Hepatocyte (in vitro differentiated cells): Measurements from ENCODE around the gene ABCC6. TPM values are rescaled to one million over a fixed set of nuclear protein-coding genes. Genes with fewer than 3 reads are reported as not detected.

Source experiments
- DNase-seq: peaks from one replicate; pipeline ENCODE4 v3.0.0-alpha.2; 2016; ENCODE audit warnings: low spot score
- H2AFZ ChIP-seq: fragments of 200-600 bp; sonication (generic); 2 replicates; pipeline ENCODE4 v1.6.0; 2016; ENCODE audit warnings: antibody characterized with exemption, mild to moderate bottlenecking
- H3K27ac ChIP-seq: fragments of 200-600 bp; sonication (generic); 2 replicates; pipeline ENCODE4 v1.5.1; 2016; ENCODE audit warnings: mild to moderate bottlenecking
- H3K27me3 ChIP-seq: fragments of 200-600 bp; sonication (generic); 2 replicates; pipeline ENCODE4 v1.6.1; 2016
- H3K36me3 ChIP-seq: fragments of 200-600 bp; sonication (generic); replicated peaks from 2 replicates; pipeline ENCODE4 v1.5.1; 2016; ENCODE audit warnings: low read depth; ENCODE audit not compliant: insufficient read depth
- H3K4me1 ChIP-seq: fragments of 200-600 bp; sonication (generic); 2 replicates; pipeline ENCODE4 v1.5.1; 2016; ENCODE audit warnings: mild to moderate bottlenecking, moderate library complexity; ENCODE audit not compliant: insufficient read depth
- H3K4me2 ChIP-seq: fragments of 200-600 bp; sonication (generic); 2 replicates; pipeline ENCODE4 v1.6.0; 2016
- H3K4me3 ChIP-seq: fragments of 200-600 bp; sonication (generic); 2 replicates; pipeline ENCODE4 v1.5.1; 2016; ENCODE audit warnings: mild to moderate bottlenecking
- H3K79me2 ChIP-seq: fragments of 200-600 bp; sonication (generic); 2 replicates; pipeline ENCODE4 v1.6.0; 2017; ENCODE audit warnings: mild to moderate bottlenecking
- H3K9me2 ChIP-seq: fragments of 200-600 bp; sonication (generic); replicated peaks from 2 replicates; pipeline ENCODE4 v1.6.0; 2017; ENCODE audit warnings: mild to moderate bottlenecking; ENCODE audit not compliant: insufficient read depth
- H3K9me3 ChIP-seq: fragments of 200-600 bp; sonication (generic); 2 replicates; pipeline ENCODE4 v1.5.1; 2016; ENCODE audit warnings: low read depth, mild to moderate bottlenecking
- H4K20me1 ChIP-seq: fragments of 200-600 bp; sonication (generic); 2 replicates; pipeline ENCODE4 v1.6.0; 2016; ENCODE audit warnings: mild to moderate bottlenecking; ENCODE audit not compliant: insufficient read depth, poor library complexity, severe bottlenecking
- EZH2 ChIP-seq: fragments of 200-600 bp; sonication (generic); IDR thresholded peaks from 2 replicates; pipeline ENCODE4 v1.6.1; 2016; ENCODE audit warnings: antibody characterized with exemption, mild to moderate bottlenecking, borderline replicate concordance
- EZH2phosphoT487 ChIP-seq: fragments of 200-600 bp; sonication (generic); IDR thresholded peaks from one replicate; pipeline ENCODE4 v1.6.1; 2018; ENCODE audit warnings: antibody characterized with exemption, mild to moderate bottlenecking, low read depth, moderate library complexity; ENCODE audit not compliant: unreplicated experiment, severe bottlenecking
- WGBS: methylation state at CpG from one replicate; pipeline ENCODE4 v1.1.6; 2016; ENCODE audit warnings: low lambda C conversion rate; ENCODE audit errors: missing lambda C conversion rate; 5-methylcytosine and 5-hydroxymethylcytosine counted together
- polyA plus RNA-seq: library from polyadenylated mRNA; unstranded; fragments of >200 nt; fragmentation: Nextera tagmentation; extraction: Ambion mirVana; gene quantifications from 2 replicates; pipeline ENCODE4 v1.2.1, GENCODE V29; 2016
- total RNA-seq: library from RNA; depleted of rRNA; stranded (reverse); fragments of >200 nt; gene quantifications from 2 replicates; pipeline ENCODE4 v1.2.3, GENCODE V29; 2014
- TF ChIP-seq, protein P1 (sequence below): fragments of 200-600 bp; sonication (generic); IDR thresholded peaks from 2 replicates; pipeline ENCODE4 v1.5.1; 2016; ENCODE audit warnings: antibody characterized with exemption, mild to moderate bottlenecking; ENCODE audit not compliant: poor library complexity

Gene ABCC6
- total and polyA plus RNA-seq, 2 experiments from 2014 or later, result 41.2 to 46.8 TPM

DNA sequence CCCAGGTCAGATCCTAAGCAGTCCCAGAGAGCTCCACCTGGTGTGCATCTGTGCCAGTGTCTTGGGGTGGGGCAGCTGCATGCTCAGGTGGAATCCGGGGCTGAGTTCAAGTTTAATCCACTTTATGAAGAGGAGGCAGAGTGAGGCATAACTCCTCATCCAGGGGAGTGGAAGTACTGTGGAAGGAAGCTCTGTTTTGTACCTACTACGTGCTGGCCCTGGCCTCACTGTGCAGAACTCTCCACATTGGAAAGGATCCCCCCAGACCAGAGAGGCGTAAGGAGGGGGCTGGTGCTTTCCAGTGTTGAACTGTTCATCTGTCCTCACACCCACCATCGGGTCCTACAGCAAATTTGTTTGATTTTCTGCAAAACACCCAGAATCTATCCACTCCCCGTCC is 78.0 kb downstream of the ABCC6 start:
- Histone ChIP-seq H3K4me2 (no peak overlapping the region), H3K9me2 (no peaks in the 10 kb centered on the region), H4K20me1 (no peaks in the 10 kb centered on the region), H3K79me2 (no peaks in the 10 kb centered on the region), H3K27ac (no peak overlapping the region), H3K9me3 (no peaks in the 10 kb centered on the region), H3K36me3 (no peaks in the 10 kb centered on the region), H2AFZ (no peak overlapping the region), H3K4me1 (no peaks in the 10 kb centered on the region), H3K27me3 (no peaks in the 10 kb centered on the region), H3K4me3 (no peak overlapping the region)
- TF ChIP-seq, protein P1, sequence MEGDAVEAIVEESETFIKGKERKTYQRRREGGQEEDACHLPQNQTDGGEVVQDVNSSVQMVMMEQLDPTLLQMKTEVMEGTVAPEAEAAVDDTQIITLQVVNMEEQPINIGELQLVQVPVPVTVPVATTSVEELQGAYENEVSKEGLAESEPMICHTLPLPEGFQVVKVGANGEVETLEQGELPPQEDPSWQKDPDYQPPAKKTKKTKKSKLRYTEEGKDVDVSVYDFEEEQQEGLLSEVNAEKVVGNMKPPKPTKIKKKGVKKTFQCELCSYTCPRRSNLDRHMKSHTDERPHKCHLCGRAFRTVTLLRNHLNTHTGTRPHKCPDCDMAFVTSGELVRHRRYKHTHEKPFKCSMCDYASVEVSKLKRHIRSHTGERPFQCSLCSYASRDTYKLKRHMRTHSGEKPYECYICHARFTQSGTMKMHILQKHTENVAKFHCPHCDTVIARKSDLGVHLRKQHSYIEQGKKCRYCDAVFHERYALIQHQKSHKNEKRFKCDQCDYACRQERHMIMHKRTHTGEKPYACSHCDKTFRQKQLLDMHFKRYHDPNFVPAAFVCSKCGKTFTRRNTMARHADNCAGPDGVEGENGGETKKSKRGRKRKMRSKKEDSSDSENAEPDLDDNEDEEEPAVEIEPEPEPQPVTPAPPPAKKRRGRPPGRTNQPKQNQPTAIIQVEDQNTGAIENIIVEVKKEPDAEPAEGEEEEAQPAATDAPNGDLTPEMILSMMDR, result no peak
- TF ChIP-seq EZH2phosphoT487, result no peak
- TF ChIP-seq EZH2, result no peak
- DNase-seq, result no peak
- WGBS, result 92% methylated on average over 5 of the region's 5 CpGs

DNA sequence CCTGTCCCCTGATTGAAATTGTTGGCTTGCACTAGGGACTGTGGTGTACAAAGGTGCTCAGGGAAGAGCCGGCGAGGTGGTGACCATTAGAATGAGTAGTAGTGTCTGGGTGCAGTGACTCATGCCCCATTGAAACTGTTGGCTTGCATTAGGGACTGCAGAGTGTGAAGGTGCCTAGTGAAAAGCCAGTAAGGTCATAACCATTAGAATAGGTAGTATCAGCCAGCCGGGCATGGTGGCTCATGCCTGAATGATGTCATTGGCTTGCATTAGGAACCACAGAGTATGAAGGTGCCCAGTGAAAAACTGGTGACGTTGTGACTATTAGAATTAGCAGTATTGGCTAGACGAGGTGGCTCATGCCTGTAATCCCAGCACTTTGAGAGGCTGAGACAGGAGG is 78.9 kb downstream of the ABCC6 start:
- H4K20me1 ChIP-seq, result no peaks in the 10 kb centered on the region
- H3K9me3 ChIP-seq, result no peaks in the 10 kb centered on the region
- no peak for DNase-seq
- H3K79me2 ChIP-seq, result no peaks in the 10 kb centered on the region
- H2AFZ ChIP-seq, result no peak overlapping the region
- H3K4me2 ChIP-seq, result no peak overlapping the region
- no peaks in the 10 kb centered on the region for H3K27me3 ChIP-seq
- no peaks in the 10 kb centered on the region for H3K36me3 ChIP-seq
- H3K9me2 ChIP-seq, result no peaks in the 10 kb centered on the region
- 96% methylated on average over 5 of the region's 5 CpGs for WGBS
- H3K4me3 ChIP-seq, result no peak overlapping the region
- no peak for TF ChIP-seq EZH2phosphoT487
- TF ChIP-seq EZH2, result no peak
- TF ChIP-seq, protein P1, result no peak
- no peak overlapping the region for H3K27ac ChIP-seq
- H3K4me1 ChIP-seq, result no peaks in the 10 kb centered on the region

DNA sequence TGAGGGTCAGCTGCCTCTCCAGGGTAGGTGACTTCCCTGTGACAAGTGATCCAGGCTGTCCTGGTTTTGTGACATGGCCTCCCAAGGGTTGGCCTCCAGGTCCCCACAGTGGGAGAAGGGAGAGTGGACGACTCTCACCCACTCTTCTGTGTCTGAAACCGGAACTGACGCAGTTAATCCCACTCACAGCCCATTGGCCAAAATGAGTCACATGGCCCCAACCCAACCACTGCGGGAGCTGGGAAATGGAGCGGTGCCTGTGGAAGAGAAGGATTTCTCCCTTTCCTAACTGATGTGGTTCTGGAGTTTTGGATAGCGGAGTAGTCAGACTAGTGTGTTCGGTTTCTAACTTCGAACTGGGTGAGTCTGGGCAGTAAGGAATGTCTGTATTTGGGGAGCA is 79.4 kb downstream of the ABCC6 start:
- H3K4me1 ChIP-seq, result no peaks in the 10 kb centered on the region
- H4K20me1 ChIP-seq, result no peaks in the 10 kb centered on the region
- H3K9me2 ChIP-seq, result no peaks in the 10 kb centered on the region
- H3K27ac ChIP-seq, result no peak overlapping the region
- H3K27me3 ChIP-seq, result no peaks in the 10 kb centered on the region
- H2AFZ ChIP-seq, result no peak overlapping the region
- no peaks in the 10 kb centered on the region for H3K9me3 ChIP-seq
- DNase-seq, result no peak
- WGBS, result 96% methylated on average over 8 of the region's 8 CpGs
- no peak overlapping the region for H3K4me3 ChIP-seq
- no peak overlapping the region for H3K4me2 ChIP-seq
- TF ChIP-seq, protein P1, result no peak
- TF ChIP-seq EZH2phosphoT487 (no peak), EZH2 (no peak)
- H3K36me3 ChIP-seq, result no peaks in the 10 kb centered on the region
- H3K79me2 ChIP-seq, result no peaks in the 10 kb centered on the region
